DMS79 (cell line): ENCODE data around the gene PBX3.
"Not testable (repeated sequence)": the region's sequence is repeated elsewhere in the genome, so short reads cannot be mapped to it uniquely, and the experiment has no call there.

ENCODE experiments used
- DNase-seq: peaks from one replicate; lab custom pipeline; 2025; lab: John Stamatoyannopoulos, UW

Gene PBX3

GRCh38 chr9:125823874-125824406 is 76.8 kb downstream of the PBX3 start:
- not testable (repeated sequence) for DNase-seq

GRCh38 chr9:125825762-125826161 is 78.6 kb downstream of the PBX3 start:
- no peak for DNase-seq

GRCh38 chr9:125826850-125827249 is 79.7 kb downstream of the PBX3 start:
- no peak for DNase-seq

- DNase-seq: no peak
Observed at GRCh38 chr9:125829743-125830142, 82.6 kb downstream of the PBX3 start.

- no peak for DNase-seq
Observed at GRCh38 chr9:125831054-125831453, 83.9 kb downstream of the PBX3 start.

- DNase-seq: no peak
Observed at GRCh38 chr9:125831616-125832015, 84.4 kb downstream of the PBX3 start.

- no peak for DNase-seq
Observed at GRCh38 chr9:125835655-125836054, 88.5 kb downstream of the PBX3 start.

- DNase-seq: no peak
Observed at GRCh38 chr9:125839317-125839716, 92.1 kb downstream of the PBX3 start.

GRCh38 chr9:125841444-125841843 is 94.3 kb downstream of the PBX3 start:
- DNase-seq: no peak

GRCh38 chr9:125842242-125842641 is 95.1 kb downstream of the PBX3 start:
- DNase-seq: no peak

- no peak for DNase-seq
Observed at GRCh38 chr9:125843646-125844045, 96.5 kb downstream of the PBX3 start.

GRCh38 chr9:125844611-125845010 is 97.4 kb downstream of the PBX3 start:
- no peak for DNase-seq

- no peak for DNase-seq
Observed at GRCh38 chr9:125845271-125845808, 98.2 kb downstream of the PBX3 start.

GRCh38 chr9:125847735-125848134 is 100.6 kb downstream of the PBX3 start:
- no peak for DNase-seq

GRCh38 chr9:125850106-125850632 is 103.0 kb downstream of the PBX3 start:
- DNase-seq: no peak

- DNase-seq: no peak
Observed at GRCh38 chr9:125850763-125851162, 103.6 kb downstream of the PBX3 start.

- no peak for DNase-seq
Observed at GRCh38 chr9:125851979-125852378, 104.8 kb downstream of the PBX3 start.

- DNase-seq: no peak
Observed at GRCh38 chr9:125852386-125852785, 105.2 kb downstream of the PBX3 start.

- DNase-seq: no peak
Observed at GRCh38 chr9:125854553-125855275, 107.5 kb downstream of the PBX3 start.

- no peak for DNase-seq
Observed at GRCh38 chr9:125856331-125856730, 109.2 kb downstream of the PBX3 start.

GRCh38 chr9:125861405-125862058 is 114.4 kb downstream of the PBX3 start:
- DNase-seq: no peak

- no peak for DNase-seq
Observed at GRCh38 chr9:125863923-125864322, 116.8 kb downstream of the PBX3 start.
